ENCODE data around the gene OSBPL6. TPM values are rescaled to one million over a fixed set of nuclear protein-coding genes. Genes with fewer than 3 reads are reported as not detected.

OSBPL6 gene
- total and polyA plus RNA-seq, 2 of the 13 experiments (the other 11 are each of a cell fraction or from before 2014, with no cell fraction given), result 0.03 to 0.11 TPM

DNA sequence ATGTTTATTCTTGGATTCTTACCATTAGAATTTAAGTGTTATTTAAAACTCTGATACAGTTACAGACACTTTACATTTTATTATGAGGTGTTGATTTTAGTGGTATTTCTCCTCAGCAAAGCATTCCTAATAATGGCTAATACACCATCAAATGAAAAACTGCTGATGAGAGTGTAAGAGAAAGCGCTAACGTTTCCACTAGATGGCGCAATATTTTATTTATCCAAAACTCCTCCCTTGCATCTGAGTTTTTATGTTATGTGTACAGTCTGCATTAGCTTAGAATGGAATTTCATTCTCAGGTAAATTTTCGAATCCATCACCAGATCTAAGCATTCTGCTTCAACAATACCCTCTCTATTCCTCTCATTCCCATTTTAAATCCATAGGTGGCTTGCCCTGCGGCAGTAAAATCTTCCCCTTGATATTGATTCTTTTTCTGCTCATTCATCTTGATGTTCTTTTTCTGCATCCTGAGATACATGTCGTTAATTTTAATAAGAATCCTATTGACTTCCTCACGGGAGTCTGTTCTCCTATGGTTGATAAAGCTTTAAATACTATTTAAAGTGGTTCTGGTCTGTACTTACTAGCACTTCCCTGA is 202.8 kb downstream of the OSBPL6 start (continued):
- TF ChIP-seq HNRNPK (IDR thresholded peaks at IDR 0.05; ENCODE audit: low read depth, low read length, poor library complexity, severe bottlenecking) (no peak), PAWR (CRISPR knock-in tag; IDR thresholded peaks at IDR 0.05; ENCODE audit: borderline replicate concordance) (no peak), BCLAF1 (IDR thresholded peaks at IDR 0.05) (no peak), ZNF225 (CRISPR knock-in tag; IDR thresholded peaks at IDR 0.05) (no peak), MAFK (conservative IDR thresholded peaks at IDR 0.05 in 1 of 2, IDR thresholded peaks at IDR 0.05 in 1 of 2; ENCODE audit: low read length in 2 of 2) (peak; percentile 80 to 89), ZNF580 (CRISPR knock-in tag; IDR thresholded peaks at IDR 0.05; ENCODE audit: borderline replicate concordance, low read depth) (no peak), ZNF605 (CRISPR knock-in tag; IDR thresholded peaks at IDR 0.05) (no peak), ARID3A (IDR thresholded peaks at IDR 0.05; ENCODE audit: low read depth, low read length) (peak; percentile 85), SMARCE1 (IDR thresholded peaks at IDR 0.05; ENCODE audit: borderline replicate concordance) (no peak), BRD4 (CRISPR knock-in tag; IDR thresholded peaks at IDR 0.05) (no peak), MAFF (IDR thresholded peaks at IDR 0.05; ENCODE audit: low read depth, low read length) (peak; percentile 89), ZNF24 (IDR thresholded peaks at IDR 0.05) (no peak), ZNF124 (CRISPR knock-in tag; IDR thresholded peaks at IDR 0.05) (no peak), SP140L (CRISPR knock-in tag; IDR thresholded peaks at IDR 0.05; ENCODE audit: borderline replicate concordance) (no peak), HMG20B (CRISPR knock-in tag; conservative IDR thresholded peaks at IDR 0.05) (no peak), CEBPG (CRISPR knock-in tag; IDR thresholded peaks at IDR 0.05) (0 out of 2 replicates have a peak, but pooled peaks have one; percentile 14), POGK (CRISPR knock-in tag; conservative IDR thresholded peaks at IDR 0.05) (no peak), NCOA5 (CRISPR knock-in tag; IDR thresholded peaks at IDR 0.05) (no peak), ZNF121 (CRISPR knock-in tag; IDR thresholded peaks at IDR 0.05) (no peak), ZNF143 (CRISPR knock-in tag; IDR thresholded peaks at IDR 0.05) (no peak), THAP11 (CRISPR knock-in tag; IDR thresholded peaks at IDR 0.05) (no peak), STAG1 (CRISPR knock-in tag; IDR thresholded peaks at IDR 0.05) (peak; percentile 56)
- TF ChIP-seq, protein P1, sequence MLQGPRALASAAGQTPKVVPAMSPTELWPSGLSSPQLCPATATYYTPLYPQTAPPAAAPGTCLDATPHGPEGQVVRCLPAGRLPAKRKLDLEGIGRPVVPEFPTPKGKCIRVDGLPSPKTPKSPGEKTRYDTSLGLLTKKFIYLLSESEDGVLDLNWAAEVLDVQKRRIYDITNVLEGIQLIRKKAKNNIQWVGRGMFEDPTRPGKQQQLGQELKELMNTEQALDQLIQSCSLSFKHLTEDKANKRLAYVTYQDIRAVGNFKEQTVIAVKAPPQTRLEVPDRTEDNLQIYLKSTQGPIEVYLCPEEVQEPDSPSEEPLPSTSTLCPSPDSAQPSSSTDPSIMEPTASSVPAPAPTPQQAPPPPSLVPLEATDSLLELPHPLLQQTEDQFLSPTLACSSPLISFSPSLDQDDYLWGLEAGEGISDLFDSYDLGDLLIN (CRISPR knock-in tag; IDR thresholded peaks at IDR 0.05; ENCODE audit: borderline replicate concordance), result no peak
